Retinal pigment epithelial cell (primary cell): ENCODE results near the gene NRGN.
"Not testable (repeated sequence)": the region's sequence is repeated elsewhere in the genome, so short reads cannot be mapped to it uniquely, and the experiment has no call there.

ENCODE experiments used
- DNase-seq: peaks from one replicate; pipeline ENCODE4 v3.0.0-alpha.2; 2010; ENCODE audit warnings: low read depth
- H3K4me3 ChIP-seq: 2 replicates; pipeline ENCODE4 v1.5.1; 2011; ENCODE audit warnings: mild to moderate bottlenecking, low read length, control low read depth, moderate library complexity
- TF ChIP-seq, protein P1 (sequence below): conservative IDR thresholded peaks from 2 replicates; pipeline ENCODE4 v1.5.1; 2011; ENCODE audit warnings: low read depth, low read length, control low read depth, inconsistent platforms

Gene NRGN

DNA sequence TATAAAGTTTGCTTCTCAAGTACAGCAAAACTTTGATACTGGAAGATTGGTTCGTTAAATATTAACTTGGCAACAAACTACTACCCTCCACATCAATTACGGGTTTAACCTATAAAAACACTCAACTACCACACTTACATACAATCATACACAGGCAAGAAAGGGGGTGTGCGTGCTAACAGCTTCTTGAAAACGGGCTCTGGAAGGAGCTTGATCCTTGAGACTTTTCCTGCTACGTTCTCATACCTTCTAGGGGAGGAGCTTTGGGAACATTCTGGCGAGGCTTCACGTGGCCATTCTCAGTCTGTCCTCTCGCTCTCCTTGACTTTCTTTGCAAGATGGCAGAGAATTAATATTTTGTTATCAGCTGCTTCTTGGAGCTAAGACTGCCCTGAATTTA lies 29.2 kb downstream of the NRGN start:
- TF ChIP-seq, protein P1, sequence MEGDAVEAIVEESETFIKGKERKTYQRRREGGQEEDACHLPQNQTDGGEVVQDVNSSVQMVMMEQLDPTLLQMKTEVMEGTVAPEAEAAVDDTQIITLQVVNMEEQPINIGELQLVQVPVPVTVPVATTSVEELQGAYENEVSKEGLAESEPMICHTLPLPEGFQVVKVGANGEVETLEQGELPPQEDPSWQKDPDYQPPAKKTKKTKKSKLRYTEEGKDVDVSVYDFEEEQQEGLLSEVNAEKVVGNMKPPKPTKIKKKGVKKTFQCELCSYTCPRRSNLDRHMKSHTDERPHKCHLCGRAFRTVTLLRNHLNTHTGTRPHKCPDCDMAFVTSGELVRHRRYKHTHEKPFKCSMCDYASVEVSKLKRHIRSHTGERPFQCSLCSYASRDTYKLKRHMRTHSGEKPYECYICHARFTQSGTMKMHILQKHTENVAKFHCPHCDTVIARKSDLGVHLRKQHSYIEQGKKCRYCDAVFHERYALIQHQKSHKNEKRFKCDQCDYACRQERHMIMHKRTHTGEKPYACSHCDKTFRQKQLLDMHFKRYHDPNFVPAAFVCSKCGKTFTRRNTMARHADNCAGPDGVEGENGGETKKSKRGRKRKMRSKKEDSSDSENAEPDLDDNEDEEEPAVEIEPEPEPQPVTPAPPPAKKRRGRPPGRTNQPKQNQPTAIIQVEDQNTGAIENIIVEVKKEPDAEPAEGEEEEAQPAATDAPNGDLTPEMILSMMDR, result no peak
- H3K4me3 ChIP-seq, result no peak overlapping the region
- no peak for DNase-seq

DNA sequence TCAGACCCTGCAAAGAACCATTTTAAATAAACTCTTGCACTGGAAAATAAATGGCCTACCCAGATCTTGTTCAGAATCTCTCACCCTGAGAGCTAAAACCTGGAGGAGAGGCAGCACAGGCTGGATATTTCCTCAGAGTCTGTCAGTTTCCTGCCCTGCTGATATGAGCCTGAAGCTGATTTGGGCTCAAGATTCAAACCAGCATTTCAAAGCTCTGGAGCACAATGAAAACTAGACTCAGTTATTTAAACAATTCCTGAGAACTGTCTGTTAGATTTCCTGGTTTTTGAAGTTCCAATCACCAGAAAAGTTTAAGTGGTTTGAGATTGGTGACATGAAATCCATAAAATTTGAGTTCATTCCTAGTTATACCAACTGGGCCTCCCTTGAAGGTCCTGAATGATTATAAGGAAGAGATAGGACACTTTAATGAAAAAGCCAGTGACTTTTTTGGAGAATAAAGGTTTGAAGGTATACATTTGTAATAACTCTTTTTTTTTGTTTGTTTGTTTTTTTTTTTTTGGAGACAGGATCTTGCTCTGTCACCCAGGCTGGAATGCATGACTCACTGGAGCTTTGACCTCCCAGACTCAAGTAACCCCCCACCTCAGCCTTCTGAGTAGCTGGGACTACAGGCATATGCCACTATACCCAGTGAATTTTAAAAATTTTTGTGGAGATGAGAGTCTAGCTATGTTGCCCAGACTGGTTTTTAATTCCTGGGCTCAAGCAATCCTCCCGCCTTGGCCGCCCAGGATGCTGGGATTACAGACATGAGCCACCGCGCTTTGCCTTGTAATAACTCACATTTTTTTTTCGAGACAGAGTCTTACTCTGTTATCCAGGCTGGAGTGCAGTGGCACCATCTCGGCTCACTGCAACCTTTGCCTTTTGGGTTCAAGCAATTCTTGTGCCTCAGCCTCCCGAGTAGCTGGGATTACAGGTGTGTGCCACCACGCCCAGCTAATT lies 30.3 kb downstream of the NRGN start:
- H3K4me3 ChIP-seq, result no peak overlapping the region
- TF ChIP-seq, protein P1, result no peak
- DNase-seq, result peak; percentile 16

DNA sequence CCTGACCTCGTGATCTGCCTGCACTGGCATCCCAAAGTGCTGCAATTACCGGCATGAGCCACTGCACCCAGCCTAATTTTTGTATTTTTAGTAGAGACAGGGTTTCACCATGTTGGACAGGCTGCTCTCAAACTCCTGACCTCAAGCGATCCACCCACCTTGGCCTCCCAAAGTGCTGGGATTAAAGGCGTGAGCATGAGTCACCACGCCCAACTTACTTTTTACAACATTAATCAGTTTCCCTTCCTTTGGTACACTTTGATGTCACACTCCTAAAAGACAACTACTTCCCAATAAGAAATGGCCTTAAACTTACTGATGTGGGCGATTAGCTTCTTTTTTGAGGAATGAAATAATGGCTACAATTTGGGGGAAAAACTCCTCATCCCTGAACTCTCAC lies 31.2 kb downstream of the NRGN start:
- not testable (repeated sequence) for DNase-seq, H3K4me3 ChIP-seq

DNA sequence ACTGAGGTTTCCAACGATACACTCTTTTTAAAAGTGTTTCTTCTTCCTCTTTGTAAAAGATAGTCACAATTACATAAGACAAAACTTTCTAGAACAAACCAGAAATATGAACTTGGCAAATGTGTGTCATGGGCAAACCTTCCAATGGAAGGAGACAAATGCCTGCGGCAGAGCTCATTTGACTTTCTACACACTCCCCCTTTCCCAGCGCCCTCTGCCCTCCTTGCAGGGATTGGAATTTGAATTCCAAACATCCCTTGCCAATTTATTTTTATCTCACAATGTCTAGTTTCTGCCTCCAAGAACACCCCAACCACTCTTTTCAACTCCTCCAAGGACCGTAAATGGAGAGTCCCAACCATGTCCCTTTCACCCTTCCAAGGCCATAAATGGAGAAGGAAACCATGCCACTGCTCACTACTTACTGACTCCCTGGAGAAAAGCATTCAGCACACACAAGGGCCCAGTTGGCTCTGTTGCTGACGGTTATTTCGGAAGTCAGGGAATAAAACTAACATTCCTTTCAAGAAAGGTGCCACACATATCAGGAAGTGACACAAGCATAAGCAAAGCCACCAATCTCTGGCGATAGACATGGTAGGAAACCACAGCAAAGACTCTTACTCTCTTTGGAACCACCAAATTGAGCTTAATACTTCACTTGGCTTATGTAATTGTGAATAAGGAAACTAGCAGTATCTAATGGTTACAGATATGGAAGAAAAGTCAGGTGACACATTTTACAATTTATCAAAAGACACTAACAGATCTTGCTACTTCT lies 37.3 kb downstream of the NRGN start:
- no peak overlapping the region for H3K4me3 ChIP-seq
- no peak for DNase-seq
- TF ChIP-seq, protein P1, result no peak

DNA sequence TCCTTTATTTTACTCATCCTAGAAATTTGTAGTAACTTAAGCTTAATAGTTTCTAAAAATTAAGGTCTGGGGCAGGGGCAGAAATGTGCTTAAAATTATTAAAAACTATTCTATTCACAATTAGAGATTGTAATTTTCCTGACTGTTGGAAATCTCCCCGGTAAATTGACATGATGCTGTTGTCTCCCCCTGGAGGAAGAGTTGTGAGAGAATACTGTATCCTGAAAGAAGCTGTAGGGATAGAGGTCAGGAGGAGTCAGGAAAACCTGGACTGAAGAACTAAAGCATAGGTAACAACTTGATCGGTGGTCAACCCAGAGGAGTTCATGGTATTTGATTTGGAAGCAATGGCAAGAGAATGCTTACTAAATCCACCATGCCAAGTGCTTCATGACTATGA lies 38.5 kb downstream of the NRGN start:
- DNase-seq, result no peak
- TF ChIP-seq, protein P1, result peak; percentile 43
- H3K4me3 ChIP-seq, result no peak overlapping the region

DNA sequence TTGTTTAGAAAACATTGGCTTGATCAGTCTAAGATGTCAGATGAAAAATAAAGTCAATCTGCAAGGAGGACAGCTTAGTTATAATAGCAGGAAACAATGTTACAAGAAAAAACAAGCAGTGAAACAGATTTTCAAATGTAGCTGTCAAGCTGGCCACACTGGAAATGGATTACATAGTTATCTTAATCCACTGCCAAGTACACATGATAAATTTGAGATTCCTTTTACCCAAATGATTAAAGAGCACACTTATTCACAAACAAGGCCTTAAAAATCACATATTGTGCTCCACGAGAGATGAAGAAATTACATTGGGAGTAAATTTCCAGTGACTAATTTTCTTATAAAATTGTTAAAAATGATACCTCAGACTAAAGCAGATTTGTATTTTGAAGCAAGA lies 39.8 kb downstream of the NRGN start:
- no peak for DNase-seq
- TF ChIP-seq, protein P1, result no peak
- H3K4me3 ChIP-seq, result no peak overlapping the region

DNA sequence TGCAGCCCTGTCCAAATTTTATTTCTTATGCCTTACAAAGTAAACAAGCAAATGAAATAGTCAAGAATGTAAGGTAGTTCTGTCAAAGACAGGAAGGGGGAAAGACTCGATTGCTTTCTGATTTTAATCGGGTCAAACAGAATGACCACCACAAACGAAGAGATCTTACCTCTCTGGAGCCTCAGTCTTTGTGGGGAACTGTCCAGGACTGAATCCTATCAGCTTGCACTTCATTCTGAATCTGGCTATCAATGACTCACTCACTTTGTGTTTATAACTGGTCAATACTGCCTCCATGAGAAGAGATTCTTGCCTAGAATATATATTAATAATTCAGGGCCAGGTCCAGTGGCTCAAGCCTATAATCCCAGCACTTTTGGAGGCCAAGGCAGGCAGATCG lies 43.3 kb downstream of the NRGN start:
- no peak for DNase-seq
- TF ChIP-seq, protein P1, result no peak
- H3K4me3 ChIP-seq, result no peak overlapping the region
